ENCODE measurements around the gene SLC22A4. TPM values are rescaled to one million over a fixed set of nuclear protein-coding genes. Genes with fewer than 3 reads are reported as not detected.

SLC22A4 gene
- total and polyA plus RNA-seq, 2 of the 8 experiments (the other 6 are each of a cell fraction or from before 2014, with no cell fraction given), result 0.45 to 0.60 TPM

- Histone ChIP-seq H3K27ac (ENCODE audit: low read depth, low read length) (no peak overlapping the region), H3K23ac (ENCODE audit: insufficient read length) (no peak overlapping the region), H3K4me3 (ENCODE audit: extremely low read depth in 1 of 4, insufficient read depth in 2 of 4, low read depth in 3 of 4, low read length in 4 of 4) (no peak overlapping the region), H2AK5ac (ENCODE audit: low read depth, low read length) (no peak overlapping the region), H3K79me1 (ENCODE audit: low read depth, low read length) (no peaks in the 10 kb centered on the region), H3K9ac (replicated peaks in 1 of 4; ENCODE audit: extremely low read depth in 1 of 4, low read depth in 3 of 4, low read length in 3 of 4) (no peak overlapping the region), H3K4ac (replicated peaks; ENCODE audit: insufficient read length, low read depth, low read length) (no peak overlapping the region), H3K4me2 (ENCODE audit: insufficient read depth in 1 of 2, low read depth in 2 of 2, low read length in 2 of 2) (no peak overlapping the region), H4K20me1 (replicated peaks in 1 of 2; ENCODE audit: control insufficient read depth in 1 of 2, insufficient read depth in 2 of 2, low read length in 2 of 2) (no peaks in the 10 kb centered on the region), H3K79me2 (ENCODE audit: control insufficient read depth in 1 of 2, insufficient read depth in 2 of 2, low read length in 2 of 2) (no peaks in the 10 kb centered on the region), H2BK5ac (ENCODE audit: low read depth, low read length) (no peak overlapping the region), H3K23me2 (ENCODE audit: low read depth, low read length) (no peaks in the 10 kb centered on the region), H3K36me3 (ENCODE audit: control insufficient read depth in 2 of 4, insufficient read depth in 4 of 4, low read length in 3 of 4) (no peaks in the 10 kb centered on the region), H3K4me1 (replicated peaks in 1 of 4; ENCODE audit: control insufficient read depth in 3 of 4, insufficient read depth in 4 of 4, low read length in 3 of 4) (peaks cover 0 to 8% (median 3%) of the 10 kb centered on the region in 4 experiments; a peak in 4 of 7 replicates), H3K27me3 (replicated peaks in 1 of 4; ENCODE audit: control insufficient read depth in 3 of 4, extremely low read depth in 1 of 4, insufficient read depth in 3 of 4, low read length in 3 of 4) (no peaks in the 10 kb centered on the region), H2BK20ac (ENCODE audit: low read length) (no peak overlapping the region), H3K14ac (ENCODE audit: insufficient read length) (no peak overlapping the region), H4K8ac (ENCODE audit: extremely low read depth, insufficient read depth, low read length) (no peak overlapping the region), H3K18ac (ENCODE audit: extremely low read depth, low read length) (no peak overlapping the region), H2AFZ (ENCODE audit: low read length) (no peak overlapping the region), H2BK120ac (replicated peaks; ENCODE audit: low read depth, low read length) (no peak overlapping the region), H4K91ac (replicated peaks; ENCODE audit: insufficient read length, low read length) (no peak overlapping the region), H3K9me3 (ENCODE audit: insufficient read depth in 2 of 2, low read depth in 1 of 2, low read length in 1 of 2) (no peaks in the 10 kb centered on the region), H2BK12ac (ENCODE audit: low read depth, low read length) (no peak overlapping the region), H4K5ac (ENCODE audit: insufficient read length, low read depth, low read length) (no peak overlapping the region), H3K56ac (replicated peaks; ENCODE audit: insufficient read length, low read depth, low read length) (no peak overlapping the region), H2BK15ac (ENCODE audit: low read length) (no peak overlapping the region)
- TF ChIP-seq BCL11A (IDR thresholded peaks at IDR 0.05; ENCODE audit: low read depth in 2 of 2, low read length in 2 of 2) (no peak), ATF2 (IDR thresholded peaks at IDR 0.05; ENCODE audit: low read length) (no peak), KDM1A (IDR thresholded peaks at IDR 0.05; ENCODE audit: borderline replicate concordance, low read length) (no peak), TBP (IDR thresholded peaks at IDR 0.05; ENCODE audit: low read depth, low read length) (no peak), POLR2AphosphoS5 (IDR thresholded peaks at IDR 0.05; ENCODE audit: low read depth, low read length) (no peak), JUND (IDR thresholded peaks at IDR 0.05; ENCODE audit: low read length) (no peak), SIX5 (IDR thresholded peaks at IDR 0.05; ENCODE audit: low read depth, low read length) (no peak), SIRT6 (IDR thresholded peaks at IDR 0.05; ENCODE audit: low read length) (no peak)
- FAIRE-seq (no peak), DNase-seq (ENCODE audit: low read depth in 1 of 2, low spot score in 2 of 2) (no peak)
- 86% methylated on average over 5 of the region's 5 CpGs; no CpG with 5 or more reads in 1 of the 2 experiments for WGBS, 2 experiments (ENCODE audit: extremely low coverage in 1 of 2, insufficient coverage in 1 of 2, insufficient read length in 1 of 2, insufficient replicate concordance in 2 of 2, low coverage in 1 of 2, low lambda C conversion rate in 2 of 2, missing lambda C conversion rate in 1 of 2)
- ChIA-PET CTCF (ENCODE audit: partially characterized antibody) (interaction anchor here (0.6 to 4.3 kb wide), 14 partner anchors 8 to 305 kb away, joined by 3 to 33 read pairs (median 4); partner anchors contain the start of gene SLC22A4), POLR2A (ENCODE audit: partially characterized antibody) (interaction anchor here (1.6 to 3.5 kb wide), 2 partner anchors 13 kb away, joined by 7 to 26 read pairs; partner anchors contain the start of gene SLC22A4)
These were observed 13.6 kb upstream of the SLC22A4 start for GRCh38 chr5:132280371-132281240.

Data from H1 (cell line).